Adipose tissue (tissue), 3 donors: ENCODE measurements around the gene SLC66A2. TPM values are rescaled to one million over a fixed set of nuclear protein-coding genes. Genes with fewer than 3 reads are reported as not detected.
"Not testable (repeated sequence)": the region's sequence is repeated elsewhere in the genome, so short reads cannot be mapped to it uniquely, and the experiment has no call there.

Source experiments
- H3K27ac ChIP-seq: one replicate; pipeline ENCODE4 v1.5.1; 2013; ENCODE audit warnings: low read depth, low read length
- WGBS, 3 donors: extraction: QIAGEN DNeasy Blood & Tissue Kit; methylation state at CpG; one replicate each; pipeline ENCODE4 v1.1.7; 2013; 5-methylcytosine and 5-hydroxymethylcytosine counted together
- polyA plus RNA-seq, 3 donors: library from polyadenylated mRNA; stranded (reverse); fragments of 200-250 nt; gene quantifications; one replicate each; pipeline ENCODE4 v1.2.3, GENCODE V29; 2013
- donor health status: healthy with polysubstance abuse.
- donor health status: Bipolar disorder and iron deficiency.
- donor health status: healthy.

SLC66A2 gene
- polyA plus RNA-seq, 3 donors = 38.2 to 168 (median 95.4) TPM

DNA sequence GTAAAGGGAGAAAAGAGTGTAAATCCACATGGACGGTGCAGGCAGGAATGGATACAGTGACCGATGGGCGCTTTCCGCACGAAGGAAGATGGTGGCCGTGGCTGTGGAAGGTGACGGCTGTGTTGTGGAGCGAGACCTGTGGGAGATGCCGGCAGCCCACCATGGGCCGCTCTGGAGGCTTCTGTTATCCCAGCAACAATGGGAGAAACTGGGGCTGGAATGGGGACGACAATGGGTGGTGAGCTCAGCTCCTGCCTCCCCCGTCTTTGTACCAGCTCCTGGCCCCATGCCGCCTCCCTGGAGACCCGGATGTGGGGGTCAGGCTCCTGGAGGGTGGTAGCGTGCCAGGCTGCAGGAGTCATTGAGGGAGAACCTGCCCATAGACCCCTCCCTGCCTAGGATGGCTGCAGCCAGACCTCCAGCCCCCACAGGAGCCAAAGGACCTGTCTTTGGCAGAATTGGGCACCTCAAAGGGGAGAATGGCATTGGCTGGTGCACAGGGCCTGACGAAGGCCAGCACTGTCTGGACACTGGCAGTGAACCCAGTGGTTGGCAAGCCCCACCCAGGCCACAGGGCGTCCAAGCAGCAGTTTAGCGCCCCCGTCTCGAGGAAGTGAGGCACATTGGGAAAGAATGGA is 72.6 kb downstream of the SLC66A2 start:
- 87 to 91% (median 88%) methylated on average over 20 of the region's 20 CpGs for WGBS, 3 donors
- H3K27ac ChIP-seq = no peak overlapping the region

DNA sequence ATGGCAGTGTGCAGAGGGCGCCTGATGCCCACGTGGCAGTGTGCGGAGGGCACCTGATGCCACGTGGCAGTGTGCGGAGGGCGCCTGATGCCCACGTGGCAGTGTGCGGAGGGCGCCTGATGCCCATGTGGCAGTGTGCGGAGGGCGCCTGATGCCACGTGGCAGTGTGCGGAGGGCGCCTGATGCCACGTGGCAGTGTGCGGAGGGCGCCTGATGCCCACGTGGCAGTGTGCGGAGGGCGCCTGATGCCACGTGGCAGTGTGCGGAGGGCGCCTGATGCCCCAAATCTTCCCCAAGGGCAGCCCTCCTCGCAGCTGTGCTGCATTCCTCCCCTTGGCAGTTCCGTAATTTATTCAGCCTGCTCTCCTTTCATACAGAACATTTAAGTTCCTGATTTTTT is 73.2 kb downstream of the SLC66A2 start:
- WGBS, 3 donors = 90 to 98% (median 95%) methylated on average over 25 of the region's 25 CpGs
- H3K27ac ChIP-seq = not testable (repeated sequence)

GRCh38 chr18:79877163-79878091 is 74.0 kb downstream of the SLC66A2 start:
- no peak overlapping the region for H3K27ac ChIP-seq
- 52 to 68% (median 61%) methylated on average over 38 of the region's 38 CpGs for WGBS, 3 donors

- no peak overlapping the region for H3K27ac ChIP-seq
- 73 to 84% (median 84%) methylated on average over 16 of the region's 16 CpGs for WGBS, 3 donors
Measured at GRCh38 chr18:79876497-79876896, 75.0 kb downstream of the SLC66A2 start.

GRCh38 chr18:79875931-79876461 is 75.5 kb downstream of the SLC66A2 start:
- 90 to 96% (median 90%) methylated on average over 23 of the region's 23 CpGs for WGBS, 3 donors
- no peak overlapping the region for H3K27ac ChIP-seq

DNA sequence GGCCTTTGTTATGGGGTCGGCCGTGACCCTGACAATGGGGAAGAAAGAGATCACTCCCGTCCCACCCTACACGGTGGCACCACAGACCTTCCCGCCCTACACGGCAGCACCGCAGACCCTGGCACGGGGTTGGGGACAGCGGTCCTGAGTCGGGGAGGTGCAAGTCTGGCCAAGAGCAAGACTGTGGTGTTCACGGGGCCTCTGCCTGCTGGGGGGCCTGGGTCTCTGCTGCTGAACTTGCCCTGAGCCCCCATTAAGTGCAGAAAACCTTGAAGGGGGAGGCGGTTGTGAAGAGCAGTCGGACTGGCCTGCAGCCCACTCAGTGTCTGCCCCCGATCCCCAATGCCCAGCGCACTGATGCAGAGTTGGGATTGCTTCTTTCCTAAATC is 75.9 kb downstream of the SLC66A2 start:
- WGBS, 3 donors = 79 to 92% (median 86%) methylated on average over 15 of the region's 15 CpGs
- no peak overlapping the region for H3K27ac ChIP-seq

- no peak overlapping the region for H3K27ac ChIP-seq
- 73 to 83% (median 81%) methylated on average over 24 of the region's 24 CpGs for WGBS, 3 donors
Measured at GRCh38 chr18:79874553-79875530, 76.6 kb downstream of the SLC66A2 start.

GRCh38 chr18:79873449-79874110 is 77.9 kb downstream of the SLC66A2 start:
- WGBS, 3 donors = 52 to 72% (median 59%) methylated on average over 33 to 34 of the region's 34 CpGs
- H3K27ac ChIP-seq = no peak overlapping the region

GRCh38 chr18:79872527-79873444 is 78.7 kb downstream of the SLC66A2 start:
- no peak overlapping the region for H3K27ac ChIP-seq
- WGBS, 3 donors = 38 to 50% (median 46%) methylated on average over 32 to 35 of the region's 36 CpGs

GRCh38 chr18:79871481-79872091 is 79.9 kb downstream of the SLC66A2 start:
- no peak overlapping the region for H3K27ac ChIP-seq
- 81 to 86% (median 85%) methylated on average over 33 of the region's 33 CpGs for WGBS, 3 donors

- H3K27ac ChIP-seq = no peak overlapping the region
- 81 to 84% (median 81%) methylated on average over 17 of the region's 17 CpGs for WGBS, 3 donors
Measured at GRCh38 chr18:79871026-79871390, 80.4 kb downstream of the SLC66A2 start.

DNA sequence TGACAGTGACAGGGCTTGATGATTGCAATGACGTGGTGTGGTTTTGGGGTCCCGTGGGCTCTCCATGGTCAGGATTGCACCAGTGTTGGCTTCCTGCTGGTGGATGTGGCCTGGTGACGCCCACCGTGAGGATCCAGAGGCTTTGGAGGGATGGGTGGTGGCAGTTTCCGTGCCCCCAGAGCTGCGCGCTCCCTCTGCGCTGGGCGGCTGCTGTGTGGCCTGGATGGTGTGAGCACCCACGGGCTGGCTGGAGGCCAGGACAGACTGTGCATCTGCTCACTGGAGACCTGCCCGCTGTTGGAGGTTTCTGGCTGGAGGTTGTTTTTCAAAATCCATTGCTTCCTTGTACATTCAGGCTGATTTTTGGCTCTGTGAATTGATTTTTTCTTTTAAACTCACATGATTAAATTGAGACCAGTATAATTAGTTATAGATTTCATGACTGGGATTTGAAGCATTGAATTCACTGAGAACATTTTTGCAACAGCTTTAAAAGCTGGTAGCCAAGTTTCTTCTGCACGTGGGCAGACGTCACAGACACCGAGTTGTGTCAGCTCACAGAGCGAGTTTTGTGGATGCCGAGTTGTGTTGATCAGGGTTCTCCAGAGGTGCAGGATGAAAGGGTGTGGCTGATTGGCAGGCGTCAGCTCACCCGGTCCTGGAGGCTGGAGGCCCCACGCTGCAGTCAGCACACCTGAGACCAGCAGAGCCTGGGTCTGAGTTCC is 81.0 kb downstream of the SLC66A2 start:
- 69 to 75% (median 74%) methylated on average over 19 of the region's 19 CpGs for WGBS, 3 donors
- no peak overlapping the region for H3K27ac ChIP-seq

DNA sequence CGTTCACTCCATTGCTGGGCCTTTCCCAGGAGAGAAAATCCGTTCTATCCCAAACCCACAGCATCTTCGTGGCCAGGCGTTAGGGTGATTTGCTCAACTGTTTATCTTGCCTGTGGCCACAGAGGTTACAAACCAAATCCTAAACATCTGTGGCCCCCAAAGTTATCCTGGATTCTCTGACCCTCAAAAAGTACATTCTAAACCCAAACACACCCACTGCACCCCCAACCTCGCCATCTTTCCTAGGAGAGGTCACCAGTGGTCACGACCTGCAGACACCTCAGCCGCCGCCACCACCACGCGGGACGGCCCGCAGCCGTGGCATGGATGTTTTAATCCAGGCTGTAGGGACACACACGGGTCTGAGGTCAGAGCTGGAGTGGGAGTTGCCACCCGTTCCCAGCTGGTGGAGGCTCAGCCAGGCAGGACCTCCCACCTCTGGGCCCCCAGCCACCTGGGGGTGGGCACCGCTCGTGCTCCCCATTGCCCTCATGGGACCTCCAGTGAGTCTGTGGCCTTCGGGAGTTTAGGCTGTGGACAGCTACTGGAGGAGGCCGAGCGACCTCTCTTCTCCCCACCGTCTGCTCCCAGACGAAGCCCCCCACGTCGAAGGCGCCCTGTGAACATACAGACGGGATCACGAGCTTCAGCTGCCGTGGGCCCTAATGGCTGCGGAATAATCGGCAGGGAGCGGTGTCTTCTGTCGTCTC is 81.7 kb downstream of the SLC66A2 start:
- WGBS, 3 donors = 84 to 89% (median 86%) methylated on average over 32 of the region's 32 CpGs
- H3K27ac ChIP-seq = no peak overlapping the region

DNA sequence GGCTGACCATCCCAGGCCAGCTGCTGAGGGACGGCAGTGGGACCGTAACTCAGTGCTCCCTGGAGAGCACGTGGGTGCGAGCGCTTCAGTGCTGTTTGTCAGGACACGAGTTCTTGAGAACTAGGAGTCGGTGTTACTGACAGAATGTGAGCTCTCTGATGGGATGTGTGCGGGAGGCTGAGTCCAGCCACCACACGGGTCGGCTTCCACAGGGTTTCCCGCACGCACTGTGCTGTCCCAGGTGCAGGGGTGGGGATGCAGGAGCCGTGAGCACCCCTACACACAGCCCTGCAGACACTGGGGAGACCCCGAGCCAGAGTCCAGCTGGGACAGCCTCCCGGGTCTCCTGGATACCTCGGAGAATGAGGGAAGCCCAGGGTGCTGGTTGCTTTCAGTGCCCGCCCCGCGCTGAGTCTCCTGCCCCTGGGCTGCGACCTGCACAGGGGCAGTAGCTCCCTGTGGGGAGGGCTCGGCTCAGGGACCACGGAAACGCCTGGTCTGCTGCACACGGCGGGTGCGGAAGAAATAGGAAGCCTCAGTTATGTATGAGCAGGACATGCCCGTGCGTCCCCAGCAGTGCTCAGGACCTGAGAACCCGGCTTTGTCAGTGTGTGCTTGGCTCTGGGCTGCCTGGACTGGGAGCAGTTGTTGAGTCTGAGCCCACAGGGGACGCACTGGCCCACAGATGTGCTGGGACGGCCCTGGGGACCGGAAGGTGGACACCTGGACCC is 82.5 kb downstream of the SLC66A2 start:
- 85 to 89% (median 88%) methylated on average over 32 of the region's 32 CpGs for WGBS, 3 donors
- no peak overlapping the region for H3K27ac ChIP-seq
